NCI-H146 (cell line): ENCODE results near the gene USF3.

Experiments
- DNase-seq: peaks from one replicate; lab custom pipeline; 2025; lab: John Stamatoyannopoulos, UW

Gene USF3

GRCh38 chr3:113607219-113607596 is 89.2 kb downstream of the USF3 start:
- DNase-seq = no peak

GRCh38 chr3:113606539-113607218 is 89.8 kb downstream of the USF3 start:
- no peak for DNase-seq

GRCh38 chr3:113602836-113603235 is 93.6 kb downstream of the USF3 start:
- DNase-seq = no peak

- DNase-seq = no peak
Observed at GRCh38 chr3:113602256-113602655, 94.2 kb downstream of the USF3 start.

- DNase-seq = no peak
Observed at GRCh38 chr3:113601240-113601639, 95.2 kb downstream of the USF3 start.

GRCh38 chr3:113600418-113601182 is 95.8 kb downstream of the USF3 start:
- DNase-seq = no peak
